Body of pancreas (tissue), 4 donors: ENCODE measurements around the gene MARS1. TPM values are rescaled to one million over a fixed set of nuclear protein-coding genes. Genes with fewer than 3 reads are reported as not detected.

Source experiments
- ATAC-seq: fragments of 150-250 bp; one replicate; pipeline ENCODE4 v1.9.1; 2016
- DNase-seq, 4 donors: peaks; one replicate each; pipeline ENCODE4 v3.0.0-alpha.2; 2019
- H3K27ac ChIP-seq, 4 donors: fragments of 200-600 bp; sonication (generic); 1 replicate in 3 of 4; 2 replicates in 1 of 4; pipeline versions ENCODE4 v1.5.1 to v1.6.1; 2016 to 2019; ENCODE audit warnings: mild to moderate bottlenecking in 1 of 4, mixed read lengths in 1 of 4, moderate library complexity in 1 of 4
- H3K27me3 ChIP-seq, 2 donors: fragments of 200-600 bp; sonication (generic); one replicate each; pipeline ENCODE4 v1.6.0; 2016; ENCODE audit warnings: mild to moderate bottlenecking in 1 of 2
- H3K36me3 ChIP-seq, 2 donors: fragments of 200-600 bp; sonication (generic); replicated peaks in 1 of 2; 2 replicates each; pipeline ENCODE4 v1.5.1; 2016; ENCODE audit warnings: low read depth in 2 of 2; ENCODE audit not compliant: insufficient read depth in 1 of 2
- H3K4me1 ChIP-seq: fragments of 200-600 bp; sonication (generic); one replicate; pipeline ENCODE4 v1.6.0; 2016
- H3K4me3 ChIP-seq, 2 donors: fragments of 200-600 bp; sonication (generic); 1 replicate in 1 of 2; 2 replicates in 1 of 2; pipeline ENCODE4 v1.5.1; 2016 to 2019
- H3K9me3 ChIP-seq, 3 donors: fragments of 200-600 bp; sonication (generic); 1 replicate in 2 of 3; 2 replicates in 1 of 3; pipeline ENCODE4 v1.5.1; 2016
- CTCF ChIP-seq, 7 experiments: fragments of 450-650 bp in 4 of 7; fragments of 200-600 bp in 3 of 7; sonication (generic) in 3 of 7; IDR thresholded peaks; one replicate each; pipeline ENCODE4 v1.5.1; 2016 to 2019; ENCODE audit warnings: antibody characterized with exemption in 7 of 7
- POLR2A ChIP-seq, 3 donors: fragments of 450-650 bp; IDR thresholded peaks; one replicate each; pipeline ENCODE4 v1.6.1; 2016; ENCODE audit warnings: antibody characterized with exemption in 3 of 3, mild to moderate bottlenecking in 2 of 3
- WGBS, 2 donors: methylation state at CpG; one replicate each; pipeline ENCODE4 v1.1.5; 2017; 5-methylcytosine and 5-hydroxymethylcytosine counted together
- intact Hi-C: fragments of 100-400 bp; cut with DNase I; formaldehyde crosslinking; loops from one replicate; pipeline ENCODE4 v1.15.1; 2023
- total RNA-seq, 2 donors: library from RNA; depleted of rRNA; stranded (reverse); fragments of >200 nt; gene quantifications; one replicate each; pipeline ENCODE4 v1.1.0, GENCODE V29; 2016

MARS1 gene
- total RNA-seq, 2 donors from 2014 or later = 61.7 to 103 TPM

GRCh38 chr12:57534991-57535543 lies 47.2 kb downstream of the MARS1 start:
- intact Hi-C loops = no loop called here
- DNase-seq (no peak), ATAC-seq (no peak)
- Histone ChIP-seq H3K4me3 (no peak overlapping the region), H3K4me1 (no peaks in the 10 kb centered on the region), H3K9me3 (no peaks in the 10 kb centered on the region), H3K27me3 (no peaks in the 10 kb centered on the region), H3K36me3 (peaks cover 12 to 38% of the 10 kb centered on the region in 2 donors), H3K27ac (no peak overlapping the region)
- TF ChIP-seq CTCF (IDR thresholded peaks at IDR 0.05) = no peak
- no peak for TF ChIP-seq POLR2A (IDR thresholded peaks at IDR 0.05)
- WGBS, 2 donors = 88 to 95% methylated on average over 3 of the region's 3 CpGs

DNA sequence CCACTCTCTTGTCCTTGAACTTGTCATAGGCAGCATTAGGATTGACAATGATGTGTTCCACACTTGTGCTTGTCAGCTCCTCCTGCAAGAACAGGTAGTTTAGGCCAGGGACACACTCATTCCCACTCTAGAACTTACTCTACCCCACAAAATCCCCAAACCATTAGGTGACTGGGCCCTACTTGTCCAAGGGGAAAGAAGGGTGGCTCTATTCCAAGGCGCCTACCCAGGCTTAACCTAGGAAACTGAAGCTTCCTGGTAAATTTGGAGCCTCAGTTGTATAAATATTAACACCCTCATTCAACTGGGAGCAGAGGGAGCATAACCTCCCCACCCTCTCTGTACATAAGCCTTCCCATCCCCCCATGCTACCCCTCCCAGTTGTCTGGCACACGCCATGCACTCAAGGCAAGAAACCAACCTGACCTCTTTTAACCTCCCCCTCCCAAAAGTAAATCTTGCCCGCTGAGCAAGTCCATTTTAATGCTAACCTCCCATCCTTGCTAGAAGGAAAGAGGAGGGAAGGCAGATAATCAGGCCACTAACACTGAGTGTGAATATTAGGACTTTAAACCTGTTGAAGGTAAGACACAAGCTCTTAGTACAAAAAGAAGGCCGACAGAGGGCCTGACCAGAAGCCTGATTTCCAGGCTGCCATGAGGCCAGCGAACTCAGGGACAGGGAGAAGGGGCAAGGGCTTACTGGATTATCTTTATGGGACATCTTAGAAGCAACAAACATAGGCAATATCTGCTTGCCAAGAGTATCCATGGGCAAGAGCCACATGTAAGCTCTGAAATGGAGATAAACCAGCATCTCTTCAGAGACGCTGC lies 48.1 kb downstream of the MARS1 start:
- Histone ChIP-seq H3K4me3 (no peak overlapping the region), H3K27ac (no peak overlapping the region), H3K36me3 (peaks cover 12 to 31% of the 10 kb centered on the region in 2 donors), H3K27me3 (no peaks in the 10 kb centered on the region), H3K4me1 (no peaks in the 10 kb centered on the region), H3K9me3 (no peaks in the 10 kb centered on the region)
- TF ChIP-seq POLR2A (IDR thresholded peaks at IDR 0.05) (no peak), CTCF (IDR thresholded peaks at IDR 0.05) (no peak)
- 81 to 93% methylated on average over 6 of the region's 6 CpGs for WGBS, 2 donors
- no peak for DNase-seq
- ATAC-seq = no peak
- intact Hi-C loops = no loop called here

GRCh38 chr12:57536597-57536942 lies 48.7 kb downstream of the MARS1 start:
- no peak overlapping the region for H3K27ac ChIP-seq
- no peak overlapping the region for H3K4me3 ChIP-seq
- DNase-seq (no peak), ATAC-seq (no peak)
- H3K4me1 ChIP-seq = no peaks in the 10 kb centered on the region
- intact Hi-C loops = no loop called here
- H3K36me3 ChIP-seq = peaks cover 12 to 28% of the 10 kb centered on the region in 2 donors
- H3K27me3 ChIP-seq = no peaks in the 10 kb centered on the region
- 100% methylated on average over 1 of the region's 1 CpG; no CpG with 5 or more reads in 1 of the 2 donors for whole genome bisulfite sequencing, 2 donors
- H3K9me3 ChIP-seq = no peaks in the 10 kb centered on the region
- no peak for TF ChIP-seq POLR2A (IDR thresholded peaks at IDR 0.05)
- TF ChIP-seq CTCF (IDR thresholded peaks at IDR 0.05) = no peak

DNA sequence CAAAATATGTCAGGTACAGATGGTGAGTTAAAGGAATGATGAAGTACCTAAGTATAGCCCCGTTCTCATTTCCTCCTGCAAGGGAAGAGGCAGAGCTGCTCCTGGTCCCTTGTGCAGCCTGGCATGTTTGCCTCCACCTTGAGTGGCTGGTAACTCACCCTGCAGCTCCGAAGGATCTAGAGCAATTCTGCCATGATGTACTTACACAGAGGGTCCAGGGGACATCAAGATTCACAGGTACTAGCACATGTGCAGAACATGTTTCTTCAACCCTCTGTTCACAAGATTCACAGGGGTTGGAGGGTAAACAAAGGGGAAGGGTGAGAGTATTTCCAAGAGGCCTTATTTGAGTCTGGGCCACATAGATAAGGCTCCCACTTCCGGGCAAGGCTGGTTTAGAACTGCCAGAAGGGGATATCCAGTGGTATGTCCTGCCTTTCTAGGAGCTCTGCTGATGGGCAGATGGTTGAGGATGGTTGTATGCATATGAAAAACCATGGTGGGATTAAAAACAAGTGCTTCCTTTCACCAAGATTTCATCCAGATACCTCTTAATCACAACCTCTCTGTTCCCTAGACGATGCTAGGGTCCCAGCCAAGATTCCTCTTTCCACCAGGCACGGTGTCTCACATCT lies 51.4 kb downstream of the MARS1 start:
- Histone ChIP-seq H3K36me3 (peaks cover 0 to 6% of the 10 kb centered on the region in 2 donors), H3K4me1 (no peaks in the 10 kb centered on the region), H3K4me3 (no peak overlapping the region), H3K27me3 (no peaks in the 10 kb centered on the region), H3K9me3 (no peaks in the 10 kb centered on the region), H3K27ac (no peak overlapping the region)
- no peak for DNase-seq
- no peak for ATAC-seq
- TF ChIP-seq CTCF (IDR thresholded peaks at IDR 0.05) = no peak
- TF ChIP-seq POLR2A (IDR thresholded peaks at IDR 0.05) = no peak
- 75 to 85% methylated on average over 5 of the region's 5 CpGs for WGBS, 2 donors
- intact Hi-C loops = no loop called here
